PC-3 (cell line): ENCODE results near the gene STRN3. TPM values are rescaled to one million over a fixed set of nuclear protein-coding genes. Genes with fewer than 3 reads are reported as not detected.

Experiments used
- ATAC-seq: fragments of 200-7000 bp; cut with Tn5 transposase; 2 replicates; pipeline ENCODE4 v1.9.1; 2020; ENCODE audit warnings: mild to moderate bottlenecking, moderate library complexity
- BruUV-seq: library from RNA; stranded (reverse); fragments of 400-500 nt; replicated peaks from 2 replicates; lab custom pipeline; 2021; lab: Mats Ljungman, UMichigan
- CTCF ChIA-PET: fragments of 300-600 bp; sonication (Branson Sonifier 250); formaldehyde crosslinking; loops from one replicate; lab custom pipeline; 2022; ENCODE audit warnings: antibody characterized with exemption; lab: Charles Lee
- POLR2A ChIA-PET: fragments of 300-600 bp; sonication (Branson Sonifier 250); formaldehyde crosslinking; loops from one replicate; lab custom pipeline; 2022; ENCODE audit warnings: antibody characterized with exemption; ENCODE audit not compliant: unreplicated experiment; lab: Charles Lee
- DNase-seq: peaks from one replicate; pipeline ENCODE4 v3.0.0-alpha.2; 2015
- H2AFZ ChIP-seq: fragments of 300-600 bp; sonication (generic); 2 replicates; pipeline ENCODE4 v1.6.0; 2016; ENCODE audit warnings: antibody characterized with exemption, low read length
- H3F3A ChIP-seq: fragments of 300-600 bp; sonication (generic); one replicate; pipeline ENCODE4 v1.6.0; 2017; ENCODE audit warnings: antibody characterized with exemption, low read length, control low read depth, mild to moderate bottlenecking; ENCODE audit not compliant: unreplicated experiment
- H3K27ac ChIP-seq: fragments of 300-600 bp; sonication (generic); 2 replicates; pipeline ENCODE4 v1.5.1; 2016; ENCODE audit warnings: mild to moderate bottlenecking, low read length
- H3K27me3 ChIP-seq: fragments of 300-600 bp; sonication (generic); 2 replicates; pipeline ENCODE4 v1.6.1; 2016; ENCODE audit warnings: low read length, mixed read lengths
- H3K36me3 ChIP-seq: fragments of 300-600 bp; sonication (generic); 2 replicates; pipeline ENCODE4 v1.6.1; 2016; ENCODE audit warnings: low read depth, mixed run types, low read length, mixed read lengths
- H3K4me1 ChIP-seq: fragments of 300-600 bp; sonication (generic); 2 replicates; pipeline ENCODE4 v1.5.1; 2016; ENCODE audit warnings: low read length; ENCODE audit not compliant: insufficient read depth
- H3K4me2 ChIP-seq: fragments of 300-600 bp; sonication (generic); 2 replicates; pipeline ENCODE4 v1.6.0; 2016; ENCODE audit warnings: low read length
- H3K4me3 ChIP-seq: fragments of 300-600 bp; sonication (generic); 2 replicates; pipeline ENCODE4 v1.5.1; 2016; ENCODE audit warnings: mild to moderate bottlenecking, low read length, mixed read lengths
- H3K79me2 ChIP-seq: fragments of 300-600 bp; sonication (generic); 2 replicates; pipeline ENCODE4 v1.6.1; 2017; ENCODE audit warnings: low read length, mixed read lengths
- H3K9ac ChIP-seq: fragments of 300-600 bp; sonication (generic); 2 replicates; pipeline ENCODE4 v1.6.0; 2016; ENCODE audit warnings: mild to moderate bottlenecking, low read length
- H3K9me2 ChIP-seq: fragments of 300-600 bp; sonication (generic); replicated peaks from 2 replicates; pipeline ENCODE4 v1.6.1; 2016; ENCODE audit warnings: mixed run types, low read length, mixed read lengths
- H3K9me3 ChIP-seq: fragments of 300-600 bp; sonication (generic); 2 replicates; pipeline ENCODE4 v1.6.1; 2016; ENCODE audit warnings: low read length, mixed read lengths
- H4K20me1 ChIP-seq: fragments of 300-600 bp; sonication (generic); 2 replicates; pipeline ENCODE4 v1.6.1; 2016; ENCODE audit warnings: low read length, mixed read lengths
- CTCF ChIP-seq: fragments of 300-600 bp; sonication (generic); conservative IDR thresholded peaks from 2 replicates; pipeline ENCODE4 v1.5.1; 2017; ENCODE audit warnings: antibody characterized with exemption, low read depth, mild to moderate bottlenecking, low read length
- EZH2 ChIP-seq: fragments of 300-600 bp; sonication (generic); IDR thresholded peaks from one replicate; pipeline ENCODE4 v1.6.1; 2017; ENCODE audit warnings: antibody characterized with exemption, mild to moderate bottlenecking, low read length; ENCODE audit not compliant: unreplicated experiment
- EZH2phosphoT487 ChIP-seq: fragments of 300-600 bp; sonication (generic); IDR thresholded peaks from 2 replicates; pipeline ENCODE4 v1.6.1; 2018; ENCODE audit warnings: mild to moderate bottlenecking, antibody characterized with exemption, low read length, borderline replicate concordance
- intact Hi-C: fragments of 100-400 bp; cut with micrococcal nuclease; formaldehyde crosslinking; loops from 2 replicates; pipeline ENCODE4 v1.9.0; 2023
- total RNA-seq: library from RNA; depleted of rRNA; stranded (reverse); fragments of >200 nt; gene quantifications from 2 replicates; pipeline ENCODE4 v1.2.3, GENCODE V29; 2014

The STRN3 gene
- total RNA-seq, 1 experiment from 2014 or later = 41.4 TPM

DNA sequence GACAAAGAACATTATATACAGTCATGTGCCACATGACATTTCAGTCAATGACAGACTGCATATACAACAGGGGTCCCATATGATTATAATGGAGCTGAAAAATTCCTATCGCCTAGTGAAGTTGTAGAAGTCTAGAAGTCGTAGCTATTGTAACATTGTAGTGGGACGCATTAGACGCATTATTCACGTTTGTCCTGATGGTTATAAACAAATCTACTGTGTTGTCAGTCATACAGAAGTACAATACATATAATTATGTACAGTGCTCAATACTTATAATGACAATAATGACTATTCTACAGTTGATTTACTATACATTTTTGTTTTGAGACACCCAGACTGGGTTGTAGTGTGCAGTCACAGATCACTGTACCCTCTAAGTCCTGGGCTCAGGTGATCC is 64.8 kb downstream of the STRN3 start:
- intact Hi-C loops = no loop called here
- ATAC-seq (no peak), DNase-seq (no peak)
- H3K27me3 ChIP-seq = no peaks in the 10 kb centered on the region
- no peak overlapping the region for H3K4me3 ChIP-seq
- POLR2A ChIA-PET = no interaction called here
- no peak overlapping the region for H3K4me2 ChIP-seq
- H3K36me3 ChIP-seq = peaks cover 7% of the 10 kb centered on the region; the same call in 1 of the 2 replicates
- TF ChIP-seq EZH2phosphoT487 (no peak), CTCF (no peak), EZH2 (no peak)
- no peak overlapping the region for H3K27ac ChIP-seq
- H3F3A ChIP-seq = no peaks in the 10 kb centered on the region
- CTCF ChIA-PET = no interaction called here
- H3K9me2 ChIP-seq = no peaks in the 10 kb centered on the region
- no peaks in the 10 kb centered on the region for H3K9me3 ChIP-seq
- no peak overlapping the region for H2AFZ ChIP-seq
- H4K20me1 ChIP-seq = no peaks in the 10 kb centered on the region
- H3K9ac ChIP-seq = no peak overlapping the region
- no TSS peak for BruUV-seq
- H3K79me2 ChIP-seq = peaks cover 91% of the 10 kb centered on the region
- H3K4me1 ChIP-seq = peaks cover 22% of the 10 kb centered on the region

GRCh38 chr14:30960216-30960615 is 66.0 kb downstream of the STRN3 start:
- POLR2A ChIA-PET = no interaction called here
- no peak overlapping the region for H3K4me3 ChIP-seq
- H3K79me2 ChIP-seq = peaks cover 97% of the 10 kb centered on the region
- H3K27ac ChIP-seq = no peak overlapping the region
- no peaks in the 10 kb centered on the region for H3F3A ChIP-seq
- no peak overlapping the region for H3K9ac ChIP-seq
- H2AFZ ChIP-seq = no peak overlapping the region
- TF ChIP-seq CTCF (no peak), EZH2 (no peak), EZH2phosphoT487 (no peak)
- no peaks in the 10 kb centered on the region for H4K20me1 ChIP-seq
- CTCF ChIA-PET = no interaction called here
- peaks cover 11% of the 10 kb centered on the region for H3K4me1 ChIP-seq
- H3K27me3 ChIP-seq = no peaks in the 10 kb centered on the region
- H3K9me2 ChIP-seq = no peaks in the 10 kb centered on the region
- no TSS peak for BruUV-seq
- intact Hi-C loops = no loop called here
- H3K9me3 ChIP-seq = no peaks in the 10 kb centered on the region
- no peak overlapping the region for H3K4me2 ChIP-seq
- no peak for ATAC-seq
- DNase-seq = no peak
- peaks cover 18% of the 10 kb centered on the region; the same call in 1 of the 2 replicates for H3K36me3 ChIP-seq

GRCh38 chr14:30958555-30959407 is 67.4 kb downstream of the STRN3 start:
- peaks cover 25% of the 10 kb centered on the region; the same call in 1 of the 2 replicates for H3K36me3 ChIP-seq
- no peaks in the 10 kb centered on the region for H3K9me3 ChIP-seq
- H3K27ac ChIP-seq = no peak overlapping the region
- no peak overlapping the region for H2AFZ ChIP-seq
- DNase-seq = no peak
- ChIA-PET CTCF (no interaction called here), POLR2A (no interaction called here)
- H3K27me3 ChIP-seq = no peaks in the 10 kb centered on the region
- no peak overlapping the region for H3K4me2 ChIP-seq
- no peak for ATAC-seq
- H3K4me3 ChIP-seq = no peak overlapping the region
- no peak overlapping the region for H3K9ac ChIP-seq
- intact Hi-C loops = no loop called here
- H3F3A ChIP-seq = no peaks in the 10 kb centered on the region
- no peaks in the 10 kb centered on the region for H3K9me2 ChIP-seq
- BruUV-seq = no TSS peak
- TF ChIP-seq CTCF (no peak), EZH2phosphoT487 (no peak), EZH2 (no peak)
- H3K4me1 ChIP-seq = no peaks in the 10 kb centered on the region
- peaks cover 83% of the 10 kb centered on the region for H3K79me2 ChIP-seq
- no peaks in the 10 kb centered on the region for H4K20me1 ChIP-seq
